GM21717 (cell line): Measurements from ENCODE around the gene RERE.
"Not testable (repeated sequence)": the region's sequence is repeated elsewhere in the genome, so short reads cannot be mapped to it uniquely, and the experiment has no call there.

Source experiments
- ATAC-seq: cut with Tn5 transposase; IDR thresholded peaks from one replicate; pipeline ENCODE4 v1.9.1; 2021; ENCODE audit warnings: mild to moderate bottlenecking, moderate library complexity; ENCODE audit not compliant: unreplicated experiment

RERE gene

DNA sequence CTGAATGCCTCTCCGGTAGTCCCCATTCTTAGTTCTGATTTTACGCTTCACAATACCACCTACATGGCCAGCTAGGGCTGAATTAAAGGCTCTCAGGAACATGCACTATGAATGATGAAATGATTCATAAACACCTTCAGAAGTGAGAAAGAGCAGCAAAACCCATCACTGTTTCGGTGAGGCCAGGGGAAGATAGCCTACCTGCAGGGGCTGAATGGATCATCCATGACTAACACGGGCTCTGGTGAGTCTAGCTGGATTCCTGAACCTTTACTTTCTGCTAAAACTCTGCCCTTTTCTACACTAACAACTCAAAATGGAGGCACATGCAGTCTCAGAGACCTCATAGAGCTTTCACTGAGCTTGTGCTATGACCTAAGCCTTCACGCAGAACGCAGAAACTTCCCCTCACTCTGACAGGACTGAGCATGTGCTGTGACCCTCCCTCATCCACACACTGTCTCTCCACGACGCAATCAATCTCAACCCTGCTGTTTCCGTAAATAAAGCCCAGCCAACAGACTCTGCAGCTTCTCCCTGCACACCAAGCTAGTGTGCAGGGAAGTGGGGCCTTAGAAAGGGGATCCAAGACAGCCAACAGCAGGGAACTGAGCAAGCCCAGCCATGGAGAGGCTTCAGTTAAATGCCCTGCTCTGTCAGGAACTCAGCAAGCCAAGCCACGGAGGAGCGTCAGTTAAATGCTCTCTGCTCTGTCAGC is 291.7 kb downstream of the RERE start:
- ATAC-seq, result peak; percentile 64

DNA sequence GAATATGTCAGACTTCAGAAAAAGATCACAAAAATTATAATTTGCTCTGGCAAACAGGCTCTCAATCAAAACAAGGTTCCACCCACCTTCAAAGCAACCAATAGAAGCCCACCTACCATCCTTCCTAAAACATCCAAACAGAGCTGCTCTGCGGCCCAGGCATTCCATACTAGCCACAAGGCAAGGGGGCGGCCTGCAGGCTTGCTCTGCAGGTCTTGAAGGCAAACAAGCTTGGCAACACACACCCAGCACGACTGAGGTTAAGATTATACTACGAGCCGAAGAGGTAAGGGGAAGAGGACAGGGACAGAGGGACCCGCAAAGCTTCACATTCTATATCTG is 292.3 kb downstream of the RERE start:
- no peak for ATAC-seq

DNA sequence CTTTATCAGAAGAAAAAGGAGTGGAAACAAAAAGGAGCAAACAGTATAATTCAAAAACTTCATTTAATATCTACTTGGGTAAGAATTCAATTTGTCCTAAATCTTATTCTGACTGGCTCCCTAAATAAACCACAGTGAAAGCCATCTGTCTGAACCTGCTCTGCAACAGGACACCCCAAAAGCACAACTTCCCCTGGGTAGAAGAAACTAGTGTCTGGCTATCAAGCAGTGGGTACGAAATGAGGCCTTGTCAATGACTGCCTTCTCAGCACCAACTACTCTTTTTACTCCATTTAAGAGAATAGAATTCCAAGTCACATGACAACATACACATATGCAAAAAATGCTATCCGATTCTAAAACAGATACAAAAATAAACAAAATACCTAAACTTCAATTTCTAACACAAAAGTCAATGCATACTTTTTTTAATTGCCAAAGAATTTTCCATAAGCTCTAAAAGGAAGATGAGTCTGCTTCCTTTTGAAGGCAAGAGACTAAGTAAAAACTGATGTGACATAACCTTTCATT is 292.7 kb downstream of the RERE start:
- ATAC-seq, result no peak

DNA sequence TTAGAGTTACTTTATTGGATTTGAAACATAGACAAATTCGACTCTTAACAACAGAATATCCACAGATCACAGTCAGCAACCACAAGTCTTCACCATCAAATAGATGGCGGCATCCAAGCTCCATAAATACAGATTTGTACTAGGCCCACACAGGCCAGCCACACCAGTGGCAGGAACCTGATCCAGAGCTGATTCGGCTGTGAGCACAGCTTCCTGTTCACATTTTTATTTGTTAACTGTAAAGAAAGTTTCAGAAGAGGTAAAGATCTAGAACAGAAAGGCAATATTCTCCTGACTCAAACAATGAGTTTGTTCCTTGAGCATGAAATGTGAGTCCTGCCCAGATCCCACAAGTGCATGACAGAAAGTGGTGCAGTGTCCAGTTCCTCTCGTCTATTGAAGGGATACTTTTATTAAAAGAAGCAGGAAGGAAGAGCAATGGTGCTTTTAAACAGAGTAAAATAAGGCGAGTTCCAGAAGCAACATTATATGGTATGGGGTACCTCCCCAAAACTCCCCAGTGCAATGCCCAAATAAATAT is 293.7 kb downstream of the RERE start:
- no peak for ATAC-seq

DNA sequence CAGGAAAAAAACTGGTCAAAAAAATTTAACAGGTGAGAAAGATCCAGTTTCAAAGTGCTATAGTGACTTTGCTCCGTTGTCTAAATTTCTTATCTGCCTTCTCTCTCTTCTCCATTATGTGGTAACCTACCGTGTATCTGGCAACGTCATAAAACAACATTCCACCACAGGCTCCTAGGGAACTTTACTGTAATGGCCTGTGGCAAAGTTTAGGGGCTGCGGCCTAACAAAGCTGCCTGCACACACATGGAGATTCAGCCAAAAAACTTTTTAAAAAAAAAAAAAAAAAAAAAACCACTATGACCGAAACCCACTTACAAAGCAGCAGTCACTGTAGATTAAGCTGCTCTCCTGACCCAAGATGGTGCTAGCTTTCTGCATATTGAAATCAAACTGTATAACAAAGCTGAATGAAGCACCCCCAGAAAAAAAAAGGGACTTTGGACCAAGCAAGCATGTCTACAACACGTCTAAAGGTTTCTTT is 296.9 kb downstream of the RERE start:
- ATAC-seq, result no peak

DNA sequence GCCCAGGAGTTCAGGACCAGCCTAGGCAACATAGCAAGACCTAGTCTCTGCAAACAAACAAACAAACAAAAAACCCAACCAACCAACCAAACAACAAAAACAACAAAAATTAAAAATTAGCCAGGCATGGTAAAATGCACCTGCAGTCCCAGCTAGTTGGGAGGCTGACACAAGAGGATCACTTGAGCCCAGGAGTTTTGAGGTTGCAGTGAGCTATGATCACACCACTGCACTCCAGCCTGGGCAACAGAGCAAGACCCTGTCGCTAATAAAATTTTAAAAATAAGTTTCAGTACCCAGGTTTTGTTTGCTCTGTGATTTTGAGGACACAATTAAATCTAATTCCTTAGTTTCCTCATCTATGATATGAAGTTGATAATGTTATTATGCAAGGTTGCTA is 298.3 kb downstream of the RERE start:
- ATAC-seq, result no peak

DNA sequence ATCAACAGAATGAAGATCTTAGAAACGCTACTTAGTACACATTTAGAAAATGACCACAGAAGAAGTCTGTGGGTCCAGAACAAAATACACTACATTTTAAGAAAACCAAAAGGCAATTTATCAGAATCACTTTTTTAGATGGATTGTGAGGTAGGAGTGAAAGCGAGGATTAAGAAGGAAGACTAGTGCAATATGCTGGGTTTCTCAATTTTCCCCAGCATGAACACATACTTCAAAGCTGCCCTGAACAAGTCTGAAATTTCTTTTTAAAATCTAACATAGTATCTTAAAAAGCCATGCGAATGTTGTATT is 299.0 kb downstream of the RERE start:
- ATAC-seq, result no peak

DNA sequence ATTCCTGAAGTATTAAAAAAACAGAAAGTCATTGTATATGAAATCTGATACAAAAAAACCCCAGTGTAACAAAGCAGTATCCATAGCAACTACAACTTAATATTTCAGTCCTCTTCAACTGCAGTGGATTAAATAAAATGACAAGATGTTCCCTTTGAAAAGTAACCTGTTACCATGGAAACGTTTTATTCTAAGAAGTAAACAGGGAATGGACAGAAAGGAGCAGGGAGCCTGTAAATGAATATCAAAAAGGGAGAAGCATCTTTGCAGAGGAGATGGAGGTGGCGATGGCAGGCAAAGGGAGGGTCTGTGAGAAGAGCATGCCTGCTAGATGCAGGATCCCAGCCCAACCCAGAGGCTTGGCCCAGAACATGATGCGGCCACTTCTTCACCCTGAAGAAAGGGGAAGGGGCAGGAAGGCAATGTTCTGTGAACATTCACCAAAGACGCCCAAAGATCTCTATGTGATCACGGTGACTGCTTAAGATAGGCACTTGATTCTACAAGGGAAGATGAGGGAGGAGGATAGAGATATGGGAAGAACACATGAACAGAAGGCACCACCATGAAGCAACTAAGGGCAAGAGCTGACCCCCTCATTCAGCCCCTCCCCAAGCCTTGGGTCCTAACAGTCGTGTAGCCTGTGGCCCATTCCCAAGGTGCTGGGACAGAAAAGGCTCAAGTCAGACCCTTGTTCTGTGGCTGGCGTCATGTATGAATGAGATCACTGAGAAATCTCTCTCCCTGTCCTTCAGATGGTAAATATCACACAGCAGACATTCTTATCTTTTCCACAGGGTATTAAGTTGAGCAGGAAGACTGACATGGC is 299.6 kb downstream of the RERE start:
- ATAC-seq, result no peak

DNA sequence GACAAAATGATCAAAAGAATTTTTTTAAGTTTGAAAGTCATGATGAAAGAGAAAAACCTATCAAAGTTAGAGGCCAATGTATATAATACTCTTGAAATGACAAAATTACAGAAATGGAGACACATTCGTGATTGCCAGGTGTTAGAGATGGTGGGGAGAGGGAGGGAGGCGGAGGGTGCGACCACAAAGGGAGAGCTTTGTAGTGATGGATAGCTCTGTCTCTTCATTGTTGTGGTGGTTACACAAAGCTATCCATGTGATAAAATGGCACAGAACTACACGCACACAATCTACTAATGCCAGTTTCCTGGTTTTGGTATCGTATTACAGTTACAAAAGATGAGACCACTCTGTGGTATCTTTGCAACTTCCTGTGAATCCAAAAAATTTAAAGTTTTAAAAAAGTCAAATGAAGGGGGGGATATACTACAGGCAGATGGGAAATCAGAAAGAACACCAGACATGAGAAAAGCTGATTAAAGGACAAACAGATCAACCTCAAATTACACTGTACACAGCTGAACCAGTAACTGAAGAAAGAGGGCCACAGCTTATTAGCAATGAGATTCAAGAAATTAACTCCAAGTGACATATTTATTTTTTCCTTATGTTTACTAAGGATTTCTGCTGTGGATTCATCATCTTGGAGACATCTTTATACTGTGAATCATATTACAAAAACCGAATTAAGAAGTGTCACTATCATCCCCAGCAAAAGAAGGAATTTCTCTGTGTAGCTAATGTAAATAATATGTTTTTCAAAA is 300.5 kb downstream of the RERE start:
- ATAC-seq, result no peak

DNA sequence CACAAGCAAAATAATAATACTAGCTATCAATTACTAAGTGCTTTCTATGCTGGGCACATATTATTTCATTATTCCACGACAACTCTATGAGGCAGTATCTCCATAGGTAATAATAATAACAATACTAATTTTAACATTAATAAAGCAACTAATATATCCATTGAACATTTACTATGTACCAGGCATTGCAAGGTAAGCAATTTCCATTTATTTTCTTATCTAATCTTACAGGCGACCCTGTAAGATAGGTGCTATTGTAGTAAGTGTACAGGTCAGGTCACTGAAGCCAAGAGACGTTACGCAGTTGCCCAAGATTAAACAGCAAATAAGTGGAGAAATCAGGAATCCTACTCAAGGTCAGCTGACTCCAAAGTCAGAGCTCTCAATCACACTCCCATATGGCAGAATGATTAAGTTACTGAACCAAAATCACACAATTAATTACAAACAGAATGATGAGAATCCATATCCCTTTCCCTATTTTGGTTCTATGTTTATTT is 301.1 kb downstream of the RERE start:
- no peak for ATAC-seq

DNA sequence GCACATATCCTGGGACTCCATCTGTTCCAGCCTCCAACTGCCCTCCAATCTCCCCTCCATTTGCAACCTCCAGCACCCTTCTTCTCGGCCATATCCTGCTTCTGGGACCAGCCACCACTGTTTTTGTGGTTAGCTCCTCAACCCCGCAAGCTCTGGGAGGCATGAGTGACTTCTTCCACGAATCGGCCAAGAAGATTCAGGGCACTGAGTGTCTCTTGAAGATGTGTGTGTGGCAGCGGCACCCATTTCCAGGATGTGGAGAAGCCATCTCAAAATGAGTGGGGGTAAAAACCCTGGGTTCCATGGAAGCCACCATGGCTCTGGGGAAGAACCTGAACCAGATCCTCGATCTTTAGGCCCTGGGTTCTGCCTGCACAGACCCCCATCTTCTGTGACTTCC is 304.9 kb downstream of the RERE start:
- no peak for ATAC-seq

DNA sequence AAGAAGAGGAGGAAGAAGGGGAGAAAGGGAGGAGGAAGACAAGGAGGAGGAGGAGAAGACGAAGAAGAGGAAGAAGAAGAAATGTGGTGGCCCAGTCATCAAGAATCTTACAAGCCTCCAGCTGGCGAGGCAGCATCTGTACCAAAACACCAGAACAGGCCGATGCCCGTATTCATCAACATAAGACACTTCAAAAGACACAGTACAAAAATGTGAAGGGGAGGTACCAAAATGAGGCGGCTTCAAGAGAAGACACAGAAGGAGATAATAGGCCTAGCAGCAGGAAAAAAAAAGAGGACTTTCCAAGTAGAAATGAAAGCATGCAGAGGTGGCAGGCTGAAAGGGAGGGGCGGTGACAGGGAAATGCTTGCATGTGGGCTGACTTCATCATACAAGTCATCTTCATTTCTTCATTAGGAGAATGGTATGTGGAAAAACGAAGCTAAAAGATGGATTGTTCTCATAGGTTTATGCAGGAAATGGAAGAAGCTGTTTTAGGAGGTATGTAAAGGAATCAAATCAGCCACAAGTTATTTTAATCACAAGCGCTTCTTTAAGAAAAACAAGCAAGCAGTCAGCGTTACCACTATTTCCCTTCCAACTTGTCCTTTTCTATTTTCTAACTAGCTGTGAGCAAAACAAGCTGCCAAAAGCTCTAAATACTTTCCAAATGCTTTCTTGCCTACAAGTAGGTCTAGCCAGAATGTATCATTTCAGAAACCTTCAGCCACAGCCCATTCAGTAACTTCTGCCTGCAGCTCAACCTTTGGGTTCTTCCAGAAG is 307.2 kb downstream of the RERE start:
- no peak for ATAC-seq

DNA sequence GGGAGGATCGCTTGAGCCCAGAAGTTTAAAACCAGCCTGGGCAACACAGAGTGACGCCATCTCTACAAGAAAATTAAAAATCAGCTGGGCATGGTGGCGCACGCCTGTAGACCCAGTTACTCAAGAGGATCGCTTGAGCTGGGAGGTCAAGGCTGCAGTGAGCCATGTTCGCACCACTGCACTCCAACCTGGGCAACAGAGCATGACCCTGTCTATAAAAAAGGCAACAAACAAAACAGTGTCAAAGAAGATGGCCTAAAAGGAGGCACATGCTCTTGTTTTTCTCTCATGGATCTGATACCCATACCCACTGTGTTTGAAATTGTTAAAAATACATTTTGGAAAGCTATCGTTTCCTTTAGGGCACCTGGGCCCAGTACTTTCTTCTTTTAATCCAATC is 307.9 kb downstream of the RERE start:
- ATAC-seq, result no peak

DNA sequence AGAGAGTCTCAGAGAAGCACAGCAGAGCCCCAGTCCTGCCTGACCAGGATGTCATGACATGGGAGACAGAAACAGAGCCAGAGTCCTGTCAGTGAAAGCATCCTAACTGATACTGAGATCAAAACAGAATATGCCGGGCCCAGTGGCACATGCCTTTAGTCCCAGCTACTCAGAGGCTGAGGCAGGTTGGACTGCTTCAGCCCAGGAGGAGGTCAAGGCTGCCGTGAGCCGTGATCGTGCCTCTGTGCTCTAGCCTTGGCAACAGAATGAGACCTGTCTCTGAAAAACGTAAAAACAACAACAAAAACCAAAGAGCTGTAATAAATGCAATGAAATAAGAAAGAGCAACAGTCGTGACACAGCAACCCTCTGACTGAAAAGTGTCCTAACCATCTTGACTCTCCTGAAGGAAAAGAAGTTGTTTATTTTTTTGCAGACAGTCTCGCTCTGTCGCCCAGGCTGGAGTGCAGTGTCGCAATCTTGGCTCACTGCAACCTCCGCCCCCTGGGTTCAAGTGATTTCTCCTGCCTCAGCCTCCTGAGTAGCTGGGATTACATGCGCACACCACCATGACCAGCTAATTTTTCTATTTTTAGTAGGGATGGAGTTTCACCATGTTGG is 310.3 kb downstream of the RERE start:
- ATAC-seq, result no peak

DNA sequence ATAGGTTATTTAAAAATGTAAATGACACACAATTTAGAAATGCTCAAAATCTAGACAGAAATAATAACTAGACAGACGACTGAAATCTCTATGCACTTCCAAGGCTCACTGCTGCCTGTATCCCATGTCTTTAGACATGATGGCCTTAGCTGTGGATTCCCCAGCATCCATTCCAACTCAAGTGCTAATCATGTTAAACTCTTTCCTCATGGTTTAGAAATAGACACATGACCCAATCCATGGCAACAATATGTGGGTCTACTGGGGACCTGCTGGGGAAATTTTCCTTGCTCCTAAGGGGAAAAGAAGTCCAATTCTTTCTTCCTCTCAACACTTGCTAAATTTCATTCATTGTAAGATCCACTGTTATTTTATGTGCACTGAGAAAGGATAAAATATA is 311.0 kb downstream of the RERE start:
- no peak for ATAC-seq

DNA sequence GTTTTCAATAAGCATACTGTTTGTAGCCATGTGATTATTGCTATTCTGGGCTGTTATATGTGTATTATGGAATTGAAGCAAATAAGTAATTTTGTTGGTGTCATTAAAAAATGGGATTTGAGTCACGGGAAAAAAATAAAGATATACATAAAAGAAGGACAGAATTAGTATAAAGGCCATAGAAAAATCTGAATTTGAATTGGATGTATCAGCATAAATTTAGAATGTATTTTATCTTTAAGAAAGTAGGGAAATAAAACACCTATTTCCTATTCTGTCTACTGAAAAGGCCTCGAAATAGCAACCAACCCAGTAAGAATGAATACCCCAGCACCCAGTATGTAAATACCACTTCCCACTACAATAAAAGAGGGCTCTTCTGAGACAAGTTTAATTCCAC is 313.6 kb downstream of the RERE start:
- no peak for ATAC-seq

DNA sequence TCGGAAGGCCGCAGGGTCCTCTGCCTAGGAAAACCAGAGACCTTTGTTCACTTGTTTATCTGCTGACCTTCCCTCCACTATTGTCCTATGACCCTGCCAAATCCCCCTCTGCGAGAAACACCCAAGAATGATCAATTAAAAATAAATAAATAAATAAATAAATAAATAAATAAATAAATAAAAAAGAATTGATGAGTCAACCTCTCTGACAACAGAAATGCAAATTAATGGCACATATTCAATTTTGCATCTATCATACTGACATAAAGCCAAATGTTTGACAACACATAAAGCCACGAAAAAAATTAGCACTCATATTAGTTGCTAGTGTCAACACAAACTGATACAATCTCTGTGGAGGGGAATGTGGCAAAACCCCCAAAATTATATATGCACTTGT is 314.5 kb downstream of the RERE start:
- ATAC-seq, result not testable (repeated sequence)

DNA sequence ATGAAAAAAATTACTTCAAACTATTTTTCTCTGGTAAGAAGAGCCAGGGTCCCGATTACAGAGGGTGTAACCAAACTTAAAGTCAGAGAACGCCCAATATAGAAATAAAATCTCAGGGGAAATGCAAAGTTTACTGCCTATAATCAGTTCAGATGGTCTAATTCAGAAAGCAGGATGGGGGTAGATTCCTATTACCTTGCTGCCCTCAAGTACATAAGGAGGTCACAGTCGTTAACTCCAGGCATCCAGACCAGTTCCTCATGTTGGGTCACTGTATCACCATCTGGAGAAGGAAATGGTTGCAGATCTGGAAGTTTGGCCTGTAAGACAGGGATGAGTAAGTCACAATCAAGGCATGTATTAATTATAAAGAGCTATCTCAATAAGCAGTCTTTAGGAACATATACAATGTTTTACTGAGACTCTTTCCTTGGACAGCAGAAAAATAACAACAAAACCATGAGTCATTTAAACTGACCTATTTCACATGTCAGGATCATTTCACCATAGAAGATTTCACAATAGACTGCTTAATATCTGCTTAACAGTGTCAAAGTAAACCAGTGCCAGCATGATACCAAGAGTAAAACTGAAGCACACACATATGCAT is 320.1 kb downstream of the RERE start:
- no peak for ATAC-seq

DNA sequence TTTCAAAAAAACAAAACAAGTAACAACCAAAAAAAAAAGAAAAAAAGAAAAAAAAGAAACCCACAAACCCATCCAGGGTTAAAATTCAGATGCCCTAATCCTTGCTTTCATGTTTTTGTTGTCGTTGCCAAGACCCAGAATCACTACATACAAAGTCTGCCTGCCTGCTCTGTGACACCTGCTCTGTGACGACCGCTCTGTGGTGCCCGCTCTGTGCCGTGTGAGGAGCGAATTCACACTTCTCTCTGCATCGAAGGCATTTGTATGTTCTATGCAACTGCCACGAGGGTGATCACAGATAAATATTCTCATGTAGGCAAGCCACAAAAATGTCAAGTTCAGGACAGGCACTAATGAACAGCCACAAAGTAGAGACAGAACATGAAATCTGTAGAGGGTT is 321.0 kb downstream of the RERE start:
- ATAC-seq, result no peak
